Effector memory CD8-positive, alpha-beta T cell (primary cell): ENCODE data around the gene ERBB2.

Experiments
- ATAC-seq: fragments of 150-1000 bp; cut with Tn5 transposase; replicated peaks from 2 replicates; pipeline ENCODE4 v1.10.0; 2021; ENCODE audit warnings: mild to moderate bottlenecking, moderate library complexity
- DNase-seq, 3 experiments: peaks; one replicate each; pipeline ENCODE4 v3.0.0; 2021
- H3K27ac Mint-ChIP-seq, 2 donors: one replicate each; pipeline ENCODE4 v1.8.0; 2022; ENCODE audit warnings: mild to moderate bottlenecking in 2 of 2, mixed read lengths in 2 of 2, moderate library complexity in 2 of 2
- H3K27me3 Mint-ChIP-seq, 2 donors: one replicate each; pipeline ENCODE4 v1.8.0; 2022; ENCODE audit warnings: mixed read lengths in 2 of 2
- H3K36me3 Mint-ChIP-seq: one replicate; pipeline ENCODE4 v1.8.0; 2022; ENCODE audit warnings: mild to moderate bottlenecking, moderate library complexity, mixed read lengths; ENCODE audit not compliant: insufficient read depth
- H3K4me1 Mint-ChIP-seq, 2 donors: one replicate each; pipeline ENCODE4 v1.8.0; 2022; ENCODE audit warnings: low read depth in 2 of 2, mixed read lengths in 2 of 2
- H3K4me3 Mint-ChIP-seq, 2 donors: one replicate each; pipeline ENCODE4 v1.8.0; 2022; ENCODE audit warnings: mild to moderate bottlenecking in 2 of 2, mixed read lengths in 2 of 2, moderate library complexity in 2 of 2
- H3K9me3 Mint-ChIP-seq, 2 donors: one replicate each; pipeline ENCODE4 v1.8.0; 2022; ENCODE audit warnings: mixed read lengths in 2 of 2
- total RNA-seq, 9 experiments: gene quantifications; one replicate each; lab custom pipeline; 2026; lab: John Stamatoyannopoulos, UW

The ERBB2 gene
- total RNA-seq, result 2.6 to 10.1 (median 5.4) reads per million in 9 experiments

DNA sequence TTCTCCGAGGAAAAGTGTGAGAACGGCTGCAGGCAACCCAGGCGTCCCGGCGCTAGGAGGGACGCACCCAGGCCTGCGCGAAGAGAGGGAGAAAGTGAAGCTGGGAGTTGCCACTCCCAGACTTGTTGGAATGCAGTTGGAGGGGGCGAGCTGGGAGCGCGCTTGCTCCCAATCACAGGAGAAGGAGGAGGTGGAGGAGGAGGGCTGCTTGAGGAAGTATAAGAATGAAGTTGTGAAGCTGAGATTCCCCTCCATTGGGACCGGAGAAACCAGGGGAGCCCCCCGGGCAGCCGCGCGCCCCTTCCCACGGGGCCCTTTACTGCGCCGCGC lies at the start of gene ERBB2:
TSS of gene ERBB2 (plus strand) at position 247 of the 330 bp plus-strand sequence. CDS start 175 bp downstream, outside the sequence.
- Mint-ChIP-seq H3K4me1 (peaks cover 4 to 5% of the 10 kb centered on the region in 2 donors), H3K4me3 (peak within 1 kb of the TSS in 1 of 2 donors; percentile 63), H3K9me3 (no peaks in the 10 kb centered on the region), H3K27me3 (peaks cover 35 to 47% of the 10 kb centered on the region in 2 donors), H3K27ac (no peak within 1 kb of the TSS), H3K36me3 (peaks cover 3% of the 10 kb centered on the region)
- ATAC-seq (no peak), DNase-seq (no peak)

DNA sequence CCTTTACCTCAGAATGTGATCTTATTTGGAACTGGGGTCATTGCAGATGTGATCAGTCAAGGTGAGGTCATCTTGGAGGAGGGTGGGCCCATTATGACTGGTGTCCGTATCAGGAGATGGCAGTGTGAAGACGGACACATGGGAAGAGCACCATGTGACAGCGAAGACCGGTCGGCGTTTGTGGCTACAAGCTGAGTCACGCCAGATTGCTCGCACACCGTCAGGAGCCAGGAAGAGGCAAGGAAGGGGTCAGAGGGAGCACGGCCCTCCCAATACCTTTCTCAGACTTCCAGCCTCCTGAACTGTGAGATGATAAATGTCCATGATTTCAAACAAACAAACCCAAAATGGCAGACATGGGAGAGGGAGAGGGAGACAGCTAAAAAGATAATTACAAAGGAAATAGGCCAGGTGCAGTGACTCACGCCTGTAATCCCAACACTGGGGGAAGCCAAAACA lies 49.7 kb upstream of the ERBB2 start:
- Mint-ChIP-seq H3K4me1 (peaks cover 38 to 48% of the 10 kb centered on the region in 2 donors), H3K27ac (peak overlapping the region; percentile 63 to 74), H3K9me3 (no peaks in the 10 kb centered on the region), H3K36me3 (peaks cover 19% of the 10 kb centered on the region), H3K27me3 (no peaks in the 10 kb centered on the region), H3K4me3 (no peak overlapping the region)
- DNase-seq (no peak), ATAC-seq (no peak)

DNA sequence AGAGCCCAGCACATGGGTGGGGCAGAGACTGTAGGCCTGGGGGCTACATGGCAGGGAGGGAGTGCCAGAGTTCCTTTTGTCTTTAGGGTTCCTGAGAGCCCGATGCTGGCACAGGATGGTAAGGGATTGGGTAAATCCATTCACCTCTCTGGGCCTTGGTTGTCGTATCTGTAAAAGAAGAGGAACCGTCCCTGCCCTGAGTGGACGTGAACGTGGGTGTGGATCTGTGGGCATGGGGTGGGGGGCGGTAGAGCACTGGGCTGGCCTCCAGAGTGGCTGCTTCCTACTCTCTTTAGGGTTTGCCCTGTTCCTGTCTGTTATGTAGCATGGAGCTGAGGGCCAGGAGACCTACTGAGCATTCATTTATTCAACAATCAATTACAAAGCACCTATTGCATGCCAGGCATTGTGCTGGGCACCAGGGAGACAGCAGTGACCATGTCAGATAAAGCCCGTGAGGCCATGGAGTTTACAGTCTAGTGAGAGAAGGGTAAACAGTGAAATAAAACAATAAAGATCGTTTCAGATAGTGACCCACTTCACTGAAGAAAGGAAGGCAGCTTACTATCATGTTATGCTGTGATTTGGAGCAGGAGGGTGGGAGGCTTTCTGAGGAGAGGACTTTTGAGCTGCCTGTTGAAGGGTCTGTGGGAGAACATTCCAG lies 47.8 kb upstream of the ERBB2 start:
- peak overlapping the region; percentile 74 to 81 for H3K27ac Mint-ChIP-seq
- no peaks in the 10 kb centered on the region for H3K27me3 Mint-ChIP-seq
- H3K4me1 Mint-ChIP-seq, result peaks cover 37 to 44% of the 10 kb centered on the region in 2 donors
- no peak for ATAC-seq
- H3K4me3 Mint-ChIP-seq, result peak overlapping the region in 1 of 2 donors; percentile 3
- DNase-seq, result no peak
- peaks cover 20% of the 10 kb centered on the region for H3K36me3 Mint-ChIP-seq
- H3K9me3 Mint-ChIP-seq, result no peaks in the 10 kb centered on the region

DNA sequence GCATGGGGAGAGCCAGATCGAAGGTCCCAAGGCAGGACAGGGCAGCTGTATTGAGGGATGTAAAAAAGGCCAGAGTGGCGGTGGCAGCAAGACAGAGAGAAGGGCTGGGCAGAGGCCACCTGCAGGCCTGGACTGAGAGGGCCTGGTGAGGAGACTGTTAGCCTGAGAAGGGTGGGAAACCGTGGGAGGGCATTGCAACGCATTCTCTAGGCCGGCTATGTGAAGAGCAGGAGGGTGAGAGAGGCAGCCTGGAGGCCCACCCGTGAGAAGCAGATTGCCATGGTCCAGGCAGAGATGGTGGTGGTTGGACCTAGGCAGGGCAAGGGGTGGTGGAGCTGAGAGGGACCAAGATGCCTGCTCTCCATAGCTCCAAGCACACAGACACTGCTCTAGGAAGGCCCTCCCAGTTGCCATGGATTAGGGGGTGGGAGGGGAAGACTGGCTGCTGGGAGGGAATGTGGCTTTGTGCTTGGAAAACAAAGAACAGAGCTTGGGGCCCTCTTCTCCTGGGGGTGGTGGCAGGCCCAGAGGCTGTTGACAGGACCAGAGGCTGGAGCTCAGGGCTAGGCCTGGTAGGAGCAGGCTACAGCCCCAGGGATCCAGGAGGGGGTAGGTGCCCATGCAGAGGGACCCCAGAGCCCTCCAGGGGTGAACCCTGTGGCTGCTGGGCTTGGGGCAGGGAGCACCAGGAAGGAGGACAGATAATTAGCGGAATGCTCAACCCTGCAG lies 47.1 kb upstream of the ERBB2 start:
- Mint-ChIP-seq H3K36me3 (peaks cover 16% of the 10 kb centered on the region), H3K27ac (peak overlapping the region; percentile 74 to 81), H3K9me3 (no peaks in the 10 kb centered on the region), H3K4me1 (peaks cover 37 to 44% of the 10 kb centered on the region in 2 donors), H3K4me3 (peak overlapping the region in 1 of 2 donors; percentile 3), H3K27me3 (no peaks in the 10 kb centered on the region)
- DNase-seq (no peak), ATAC-seq (no peak)

DNA sequence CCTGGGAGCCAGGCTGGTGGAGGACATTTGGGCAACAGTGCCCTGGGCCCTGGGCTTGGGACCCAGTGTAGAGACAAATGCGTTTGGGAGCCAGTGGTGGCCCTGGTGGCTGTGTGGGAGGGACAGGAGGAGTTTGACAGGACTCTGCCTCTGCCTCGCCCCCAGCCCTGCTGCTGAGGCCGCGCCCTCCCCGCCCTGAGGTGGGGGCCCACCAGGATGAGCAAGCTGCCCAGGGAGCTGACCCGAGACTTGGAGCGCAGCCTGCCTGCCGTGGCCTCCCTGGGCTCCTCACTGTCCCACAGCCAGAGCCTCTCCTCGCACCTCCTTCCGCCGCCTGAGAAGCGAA lies 46.6 kb upstream of the ERBB2 start:
- Mint-ChIP-seq H3K4me1 (peaks cover 37 to 44% of the 10 kb centered on the region in 2 donors), H3K4me3 (no peak overlapping the region), H3K9me3 (no peaks in the 10 kb centered on the region), H3K36me3 (peaks cover 15% of the 10 kb centered on the region), H3K27me3 (no peaks in the 10 kb centered on the region), H3K27ac (peak overlapping the region; percentile 81 to 90)
- ATAC-seq (no peak), DNase-seq (no peak)

DNA sequence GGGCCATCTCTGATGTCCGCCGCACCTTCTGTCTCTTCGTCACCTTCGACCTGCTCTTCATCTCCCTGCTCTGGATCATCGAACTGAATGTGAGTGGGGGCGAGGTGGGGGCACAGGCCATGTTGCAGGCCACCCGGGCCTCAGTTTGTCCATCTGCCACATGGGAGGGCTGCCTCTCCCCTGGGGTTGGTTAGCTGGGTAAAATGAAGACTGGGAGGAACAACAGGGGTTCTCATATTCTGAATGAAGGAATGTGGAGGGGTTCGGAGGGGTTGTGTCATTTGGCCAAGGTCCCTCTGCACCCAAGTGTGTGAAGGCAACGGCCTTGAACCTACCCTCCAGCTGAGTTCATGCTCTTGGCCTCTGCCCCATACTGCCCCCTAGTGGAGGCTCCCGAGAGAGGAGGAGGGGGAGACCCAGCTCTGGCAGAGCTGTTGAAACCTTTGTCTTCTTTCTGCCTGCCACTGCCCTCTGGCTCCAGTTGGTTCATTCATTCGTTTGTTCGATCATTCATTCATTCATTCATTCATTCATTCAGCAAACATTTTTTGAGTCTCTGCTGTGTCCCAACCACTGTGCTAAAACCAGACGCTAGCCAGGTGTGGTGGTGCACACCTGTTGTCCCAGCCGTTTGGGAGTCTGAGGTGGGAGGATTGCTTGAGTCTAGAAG lies 46.1 kb upstream of the ERBB2 start:
- H3K27ac Mint-ChIP-seq, result peak overlapping the region in 1 of 2 donors; percentile 90
- no peaks in the 10 kb centered on the region for H3K27me3 Mint-ChIP-seq
- H3K9me3 Mint-ChIP-seq, result no peaks in the 10 kb centered on the region
- no peak overlapping the region for H3K4me3 Mint-ChIP-seq
- DNase-seq (peak; percentile 81 to 88 (median 85)), ATAC-seq (peak; percentile 91)
- H3K36me3 Mint-ChIP-seq, result peaks cover 17% of the 10 kb centered on the region
- peaks cover 34 to 41% of the 10 kb centered on the region in 2 donors for H3K4me1 Mint-ChIP-seq

DNA sequence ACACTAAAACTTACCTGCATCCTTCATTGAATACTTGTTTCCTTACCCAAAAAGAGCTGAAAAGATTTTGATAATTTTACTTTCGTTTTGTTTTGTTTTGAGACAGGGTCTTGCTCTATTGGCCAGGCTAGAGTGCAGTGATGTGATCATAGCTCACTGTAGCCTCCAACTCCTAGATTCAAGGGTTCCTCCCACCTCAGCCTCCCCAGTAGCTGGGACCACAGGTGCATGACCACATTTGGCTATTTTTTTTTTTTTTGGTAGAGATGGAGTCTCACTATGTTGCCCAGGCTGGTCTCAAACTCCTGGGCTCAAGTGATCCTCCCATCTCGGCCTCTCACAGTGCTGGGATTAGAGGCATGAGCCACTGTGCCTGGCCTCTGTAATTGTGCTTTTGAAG lies 44.8 kb upstream of the ERBB2 start:
- peaks cover 30 to 32% of the 10 kb centered on the region in 2 donors for H3K4me1 Mint-ChIP-seq
- ATAC-seq (no peak), DNase-seq (no peak)
- peaks cover 18% of the 10 kb centered on the region for H3K36me3 Mint-ChIP-seq
- H3K4me3 Mint-ChIP-seq, result no peak overlapping the region
- no peaks in the 10 kb centered on the region for H3K27me3 Mint-ChIP-seq
- H3K9me3 Mint-ChIP-seq, result no peaks in the 10 kb centered on the region
- H3K27ac Mint-ChIP-seq, result peak overlapping the region in 1 of 2 donors; percentile 41

DNA sequence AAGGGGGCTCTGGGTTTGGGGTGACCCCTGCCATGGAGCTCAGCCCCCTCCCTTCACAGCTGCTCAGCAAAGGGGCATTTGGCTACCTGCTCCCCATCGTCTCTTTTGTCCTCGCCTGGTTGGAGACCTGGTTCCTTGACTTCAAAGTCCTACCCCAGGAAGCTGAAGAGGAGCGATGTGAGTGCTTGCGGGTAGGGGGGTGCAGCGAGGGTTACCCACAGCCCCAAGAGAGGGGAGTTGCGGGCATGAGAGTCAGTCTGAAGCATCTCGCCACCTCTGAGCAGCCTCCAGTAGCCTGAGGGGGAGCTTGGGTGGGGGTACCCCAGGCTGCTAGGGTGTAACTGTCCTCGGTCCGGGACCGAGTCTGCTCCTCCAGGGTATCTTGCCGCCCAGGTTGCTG lies 41.5 kb upstream of the ERBB2 start:
- H3K4me1 Mint-ChIP-seq, result peaks cover 10% of the 10 kb centered on the region in 2 donors
- peaks cover 19% of the 10 kb centered on the region for H3K36me3 Mint-ChIP-seq
- H3K27ac Mint-ChIP-seq, result no peak overlapping the region
- ATAC-seq (no peak), DNase-seq (no peak)
- H3K27me3 Mint-ChIP-seq, result no peaks in the 10 kb centered on the region
- no peak overlapping the region for H3K4me3 Mint-ChIP-seq
- no peaks in the 10 kb centered on the region for H3K9me3 Mint-ChIP-seq

DNA sequence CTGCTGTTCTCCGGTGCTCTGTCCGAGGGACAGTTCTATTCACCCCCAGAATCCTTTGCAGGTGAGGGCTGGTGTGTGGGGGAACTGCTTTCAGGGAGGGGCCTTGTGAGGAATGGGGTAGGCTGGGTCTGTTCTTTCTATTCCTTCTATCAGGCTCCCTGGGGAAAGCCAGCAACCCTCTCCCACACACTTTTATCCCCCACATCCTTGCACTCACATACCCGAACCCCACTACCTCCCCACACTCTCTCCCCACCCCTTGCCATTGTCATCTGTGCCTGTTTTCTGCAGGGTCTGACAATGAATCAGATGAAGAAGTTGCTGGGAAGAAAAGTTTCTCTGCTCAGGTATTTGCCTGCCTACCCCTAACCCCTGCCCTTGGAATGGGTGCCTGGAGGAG lies 41.1 kb upstream of the ERBB2 start:
- H3K4me1 Mint-ChIP-seq, result peaks cover 7% of the 10 kb centered on the region in 2 donors

DNA sequence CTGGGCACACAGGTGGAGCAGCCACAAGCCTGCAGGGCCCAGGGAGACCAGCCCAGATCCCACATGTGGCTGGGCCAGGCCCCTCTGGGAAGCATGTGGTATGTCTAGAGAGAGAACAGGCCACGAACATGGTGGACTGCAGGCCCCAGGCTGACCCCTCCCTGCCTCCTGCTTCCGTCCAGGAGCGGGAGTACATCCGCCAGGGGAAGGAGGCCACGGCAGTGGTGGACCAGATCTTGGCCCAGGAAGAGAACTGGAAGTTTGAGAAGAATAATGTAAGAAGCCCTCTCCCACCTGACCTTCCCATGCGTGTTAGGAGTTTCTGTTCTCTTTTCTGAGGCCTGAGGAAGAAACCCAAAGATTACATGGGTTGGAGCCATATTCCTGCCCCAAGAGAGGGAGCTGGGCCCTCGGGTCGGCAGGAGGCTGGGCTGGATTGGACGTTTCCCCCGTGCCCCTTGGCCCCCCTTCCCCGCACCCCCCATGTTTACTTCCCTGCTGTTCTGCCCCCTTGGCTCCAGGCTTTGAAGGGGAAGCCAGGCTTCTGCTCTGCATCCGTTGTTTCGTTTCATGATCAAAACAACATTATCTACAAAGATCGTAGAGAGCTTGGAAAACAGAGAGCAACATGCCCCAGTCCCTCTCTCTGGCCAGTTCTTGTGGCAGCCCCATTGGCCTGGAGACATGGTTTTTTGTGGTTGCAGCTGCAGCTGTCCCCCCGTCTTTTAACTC lies 40.4 kb upstream of the ERBB2 start:
- ATAC-seq, result no peak
- no peak overlapping the region for H3K27ac Mint-ChIP-seq
- H3K27me3 Mint-ChIP-seq, result no peaks in the 10 kb centered on the region

More for the DNA sequence above, 41.1 kb upstream of the ERBB2 start:
- Mint-ChIP-seq H3K9me3 (no peaks in the 10 kb centered on the region), H3K27ac (no peak overlapping the region), H3K4me3 (no peak overlapping the region), H3K36me3 (peaks cover 16% of the 10 kb centered on the region), H3K27me3 (no peaks in the 10 kb centered on the region)
- DNase-seq (no peak), ATAC-seq (no peak)

DNA sequence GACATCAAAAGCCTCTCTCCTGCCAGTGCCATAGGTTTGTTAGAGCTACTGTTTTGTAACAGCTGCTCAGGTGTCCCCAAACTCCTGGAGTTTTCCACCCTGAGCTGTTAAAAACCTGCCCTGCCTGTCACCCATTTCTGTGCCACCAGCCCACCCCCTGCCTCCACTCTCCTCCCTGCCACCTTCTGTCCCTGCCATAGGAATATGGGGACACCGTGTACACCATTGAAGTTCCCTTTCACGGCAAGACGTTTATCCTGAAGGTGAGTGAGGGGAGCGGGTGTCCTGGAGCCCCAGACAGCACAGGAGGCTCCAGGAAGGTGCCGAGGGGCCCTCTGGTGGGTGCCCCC lies 39.9 kb upstream of the ERBB2 start:
- ATAC-seq (no peak), DNase-seq (no peak)
- H3K27ac Mint-ChIP-seq, result no peak overlapping the region
- no peaks in the 10 kb centered on the region for H3K9me3 Mint-ChIP-seq
- H3K4me1 Mint-ChIP-seq, result peaks cover 3 to 7% of the 10 kb centered on the region in 2 donors
- H3K36me3 Mint-ChIP-seq, result peaks cover 19% of the 10 kb centered on the region
- no peak overlapping the region for H3K4me3 Mint-ChIP-seq
- H3K27me3 Mint-ChIP-seq, result no peaks in the 10 kb centered on the region

More for the DNA sequence above, 40.4 kb upstream of the ERBB2 start:
- Mint-ChIP-seq H3K9me3 (no peaks in the 10 kb centered on the region), H3K36me3 (peaks cover 16% of the 10 kb centered on the region), H3K4me3 (no peak overlapping the region), H3K4me1 (peaks cover 3 to 7% of the 10 kb centered on the region in 2 donors)
- DNase-seq, result no peak

DNA sequence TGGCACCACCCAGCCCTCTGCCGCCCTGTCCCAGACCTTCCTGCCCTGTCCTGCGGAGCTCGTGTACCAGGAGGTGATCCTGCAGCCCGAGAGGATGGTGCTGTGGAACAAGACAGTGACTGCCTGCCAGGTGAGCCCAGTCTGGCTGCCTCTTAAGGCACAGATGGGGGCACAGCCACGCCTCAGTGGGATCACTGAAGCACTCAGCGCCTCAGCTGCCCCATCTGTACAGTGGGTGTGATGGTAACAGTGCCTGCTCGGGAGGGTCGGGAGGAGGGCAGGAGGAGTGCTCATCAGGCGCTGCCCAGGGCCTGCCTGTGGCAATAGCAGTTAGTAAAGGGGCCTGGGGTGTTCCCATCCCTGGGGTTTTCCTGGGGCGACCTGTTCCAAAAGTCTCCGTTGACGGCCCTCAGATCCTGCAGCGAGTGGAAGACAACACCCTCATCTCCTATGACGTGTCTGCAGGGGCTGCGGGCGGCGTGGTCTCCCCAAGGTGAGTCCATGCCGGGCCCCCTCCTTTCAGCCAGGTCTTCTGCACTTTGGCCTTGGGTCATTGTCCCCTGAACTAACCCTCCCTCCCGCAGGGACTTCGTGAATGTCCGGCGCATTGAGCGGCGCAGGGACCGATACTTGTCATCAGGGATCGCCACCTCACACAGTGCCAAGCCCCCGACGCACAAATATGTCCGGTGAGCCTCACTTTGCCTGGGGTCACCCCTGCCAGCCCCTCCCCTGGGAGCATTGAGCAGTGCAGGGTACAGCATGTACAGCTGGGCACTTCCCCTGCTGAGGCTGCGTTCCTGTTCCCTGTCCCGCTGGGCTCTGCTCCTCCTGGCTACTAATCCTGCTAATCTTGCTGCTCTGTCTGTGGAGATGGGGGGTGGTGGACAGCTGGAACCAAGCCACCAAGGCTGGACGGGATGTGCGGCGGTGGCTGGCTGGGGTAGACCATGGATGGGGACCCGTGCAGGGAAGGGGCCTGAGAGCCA lies 39.2 kb upstream of the ERBB2 start:
- Mint-ChIP-seq H3K27ac (no peak overlapping the region), H3K27me3 (no peaks in the 10 kb centered on the region), H3K4me1 (peaks cover under 1 to 6% of the 10 kb centered on the region in 2 donors), H3K9me3 (no peaks in the 10 kb centered on the region), H3K36me3 (peaks cover 13% of the 10 kb centered on the region), H3K4me3 (no peak overlapping the region)
- DNase-seq, result no peak
- ATAC-seq, result no peak
